ENCODE measurements around the gene CCSER2.
A peak's percentile ranks its signal among the peaks of the same experiment; 100 is the strongest.

The CCSER2 gene

GRCh38 chr10:84348860-84349259 lies 20.5 kb downstream of the CCSER2 start:
- DNase-seq: no peak

GRCh38 chr10:84352251-84352842 lies 24.0 kb downstream of the CCSER2 start:
- DNase-seq: peak; percentile 17

GRCh38 chr10:84353052-84353803 lies 24.8 kb downstream of the CCSER2 start:
- DNase-seq: no peak

DNA sequence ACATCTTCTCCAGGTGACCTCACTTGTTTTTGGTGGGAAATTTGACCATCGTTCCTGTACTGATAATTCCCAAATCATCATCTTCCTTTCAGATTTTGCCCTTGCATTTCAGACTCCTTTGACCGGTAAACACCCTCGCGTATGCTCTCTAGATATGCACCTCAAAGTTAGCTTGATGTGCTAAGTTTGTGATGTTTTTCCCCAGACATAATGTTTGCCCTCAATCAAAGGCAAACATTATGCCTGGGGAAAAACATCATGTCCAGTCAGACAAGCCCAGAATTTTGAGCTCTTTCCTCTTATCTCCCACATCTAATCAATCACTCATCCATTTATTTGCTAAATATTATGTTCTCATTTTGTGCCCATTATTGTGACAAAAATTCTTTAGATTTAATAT lies 26.2 kb downstream of the CCSER2 start:
- no peak for DNase-seq

- no peak for DNase-seq
Observed at GRCh38 chr10:84355106-84355505, 26.7 kb downstream of the CCSER2 start.

- DNase-seq: no peak
Observed at GRCh38 chr10:84356928-84357327, 28.5 kb downstream of the CCSER2 start.

GRCh38 chr10:84358743-84359142 lies 30.4 kb downstream of the CCSER2 start:
- DNase-seq: no peak

DNA sequence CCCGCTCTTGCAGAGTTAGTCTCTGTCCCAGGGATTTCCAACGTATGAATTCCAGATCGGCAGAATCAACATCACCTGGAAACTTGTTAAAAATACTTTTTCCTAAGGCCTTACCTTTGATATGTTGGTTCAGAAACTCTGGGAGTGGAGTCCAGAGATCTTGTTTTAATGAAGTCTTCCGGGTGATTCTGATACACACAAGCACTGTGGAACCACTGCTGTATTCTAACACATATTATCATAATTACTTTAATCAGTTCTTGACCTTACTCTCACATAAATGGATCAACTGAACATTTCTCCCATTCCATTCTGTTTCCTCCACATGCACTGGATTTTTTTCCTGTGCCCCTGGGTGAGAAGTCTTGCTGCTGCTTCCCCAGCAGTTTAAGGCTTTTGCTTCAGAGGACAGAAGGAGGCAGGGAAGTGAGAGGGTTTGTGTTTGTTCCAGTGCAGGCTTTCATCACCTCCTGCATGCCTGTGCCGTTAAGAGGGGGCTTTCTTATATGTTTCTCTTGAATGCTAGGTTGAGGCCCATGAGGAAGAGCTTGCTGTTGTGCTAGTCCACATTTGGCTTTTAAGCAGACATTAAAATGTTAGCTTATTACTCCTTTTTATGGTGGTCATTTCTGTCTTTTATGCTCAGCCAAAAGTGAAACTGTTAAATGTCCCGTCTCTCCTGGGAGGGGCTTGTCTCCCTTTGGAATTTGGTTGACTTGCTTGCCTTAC lies 32.4 kb downstream of the CCSER2 start:
- peak; percentile 8 for DNase-seq

DNA sequence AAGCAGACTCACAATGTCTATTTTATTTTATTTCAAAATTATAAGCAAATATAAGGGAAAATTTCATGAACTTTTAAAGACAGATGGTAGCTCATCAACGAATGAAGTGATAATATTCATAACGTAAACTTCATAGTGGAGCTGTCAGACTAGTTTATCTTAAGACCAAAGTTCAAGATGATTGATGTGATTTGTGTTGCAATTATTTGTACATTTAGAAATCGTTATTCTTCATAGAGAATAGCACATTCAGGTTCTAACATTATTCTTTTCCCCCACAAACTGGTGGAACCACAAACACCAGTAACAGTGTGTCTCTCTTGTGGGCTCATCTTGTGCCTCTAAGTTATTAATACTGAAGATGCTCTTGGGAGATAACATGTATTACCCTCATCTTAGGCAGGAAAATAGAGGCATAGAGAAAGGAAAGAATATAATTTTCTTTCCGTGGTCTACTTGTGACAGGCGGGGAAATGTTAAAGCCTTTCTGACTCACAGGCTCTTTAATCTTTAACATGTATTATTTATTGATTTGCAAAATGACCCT lies 37.0 kb downstream of the CCSER2 start:
- no peak for DNase-seq

DNA sequence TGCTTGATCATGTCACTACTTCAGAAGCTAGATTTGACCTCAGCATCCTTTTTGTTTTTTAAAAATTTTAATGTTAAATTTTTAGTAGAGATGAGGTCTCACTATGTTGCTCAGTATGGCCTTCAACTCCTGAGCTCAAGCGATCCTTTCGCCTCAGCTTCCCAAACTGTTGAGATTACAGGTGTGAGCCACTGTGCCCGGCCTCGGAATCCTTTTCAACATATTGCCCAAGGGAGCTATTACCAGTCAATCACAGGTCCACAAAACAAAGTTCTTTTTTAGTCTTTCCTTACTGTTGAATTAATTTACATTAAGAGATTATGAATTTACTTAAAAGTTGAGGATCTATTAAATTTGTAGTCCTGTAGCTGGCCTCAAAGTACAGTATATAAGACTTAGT lies 37.7 kb downstream of the CCSER2 start:
- no peak for DNase-seq

DNA sequence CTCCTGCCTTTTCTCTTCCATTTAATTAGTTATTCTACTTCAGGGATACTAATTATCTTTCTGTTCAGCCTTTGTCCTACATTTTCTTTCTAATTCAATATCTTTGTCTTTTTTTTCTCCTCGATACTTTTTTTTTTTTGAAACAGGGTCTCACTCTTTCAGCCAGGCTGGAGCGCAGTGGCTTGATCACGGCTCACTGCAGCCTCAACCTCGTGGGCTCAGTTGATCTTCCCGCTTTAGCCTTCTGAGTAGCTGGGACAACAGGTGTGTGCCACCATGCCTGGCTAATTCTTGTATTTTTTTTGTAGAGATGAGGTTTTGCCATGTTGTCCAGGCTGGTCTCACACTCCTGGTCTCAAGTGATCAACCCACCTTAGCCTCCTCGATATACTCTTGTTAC lies 38.9 kb downstream of the CCSER2 start:
- no peak for DNase-seq

- DNase-seq: no peak
Observed at GRCh38 chr10:84368828-84369227, 40.4 kb downstream of the CCSER2 start.

- no peak for DNase-seq
Observed at GRCh38 chr10:84370283-84370682, 41.9 kb downstream of the CCSER2 start.

- DNase-seq: no peak
Observed at GRCh38 chr10:84371944-84372343, 43.6 kb downstream of the CCSER2 start.

DNA sequence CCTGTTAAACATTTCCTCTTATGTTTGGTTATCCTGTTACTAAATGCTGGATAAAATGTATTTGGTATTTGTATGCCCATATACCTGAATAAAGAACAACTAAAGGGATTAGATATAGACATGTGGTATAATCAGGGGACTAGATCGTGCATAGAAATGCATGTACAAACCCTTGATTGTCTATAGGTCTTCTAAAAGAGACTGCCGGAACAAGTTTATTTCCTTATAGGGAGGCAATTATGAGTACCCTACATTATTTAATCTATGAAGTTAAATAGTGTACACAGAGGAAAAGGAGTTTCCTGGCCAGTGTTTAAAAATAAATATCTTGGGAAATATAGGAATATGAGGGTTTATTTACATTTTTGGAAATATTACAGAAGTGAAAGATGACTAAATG lies 44.6 kb downstream of the CCSER2 start:
- no peak for DNase-seq

GRCh38 chr10:84374455-84374854 lies 46.1 kb downstream of the CCSER2 start:
- DNase-seq: no peak

GRCh38 chr10:84375011-84375410 lies 46.6 kb downstream of the CCSER2 start:
- DNase-seq: peak; percentile 11

- no peak for DNase-seq
Observed at GRCh38 chr10:84375881-84376280, 47.5 kb downstream of the CCSER2 start.

GRCh38 chr10:84388148-84388547 lies 59.8 kb downstream of the CCSER2 start:
- DNase-seq: no peak

GRCh38 chr10:84390364-84390763 lies 62.0 kb downstream of the CCSER2 start:
- no peak for DNase-seq

- no peak for DNase-seq
Observed at GRCh38 chr10:84391326-84391725, 62.9 kb downstream of the CCSER2 start.

DNA sequence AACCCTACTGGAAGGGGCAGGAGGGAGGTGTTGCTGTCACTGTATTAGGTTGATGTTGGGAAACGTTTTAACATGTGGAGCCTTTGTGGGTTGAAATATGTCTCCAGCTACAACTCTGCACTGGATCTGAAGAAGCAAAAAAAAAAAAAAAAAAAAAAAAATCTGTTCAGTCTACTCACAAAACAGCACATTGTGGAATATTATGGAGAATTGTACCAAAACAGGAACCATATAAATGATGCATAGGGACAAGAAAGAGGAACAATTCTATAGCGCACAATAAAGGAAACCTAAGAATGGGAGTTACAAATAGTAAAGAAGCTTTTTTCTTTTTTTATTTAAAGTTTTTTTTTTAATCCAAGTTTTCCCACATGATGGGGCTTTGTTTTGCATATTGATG lies 63.8 kb downstream of the CCSER2 start:
- DNase-seq: no peak

DNA sequence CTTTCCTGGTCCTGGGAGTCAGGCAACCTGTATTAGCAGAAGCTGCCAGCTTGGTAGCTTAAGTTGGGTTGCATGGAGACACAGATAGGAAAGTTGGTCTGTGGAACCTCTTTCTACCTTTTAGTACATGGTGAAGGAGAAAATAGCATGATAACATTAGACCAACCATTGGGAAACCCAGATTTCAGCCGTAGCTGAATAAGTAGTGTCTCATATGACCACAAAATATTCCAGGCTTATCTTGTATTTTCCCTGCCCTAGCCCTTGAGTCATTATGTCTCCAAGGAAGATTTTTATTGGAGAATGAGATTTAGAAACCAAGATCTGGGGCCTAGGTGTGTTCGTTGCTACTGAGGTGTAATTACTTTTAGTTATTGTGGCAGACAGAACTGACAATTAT lies 67.2 kb downstream of the CCSER2 start:
- no peak for DNase-seq

DNA sequence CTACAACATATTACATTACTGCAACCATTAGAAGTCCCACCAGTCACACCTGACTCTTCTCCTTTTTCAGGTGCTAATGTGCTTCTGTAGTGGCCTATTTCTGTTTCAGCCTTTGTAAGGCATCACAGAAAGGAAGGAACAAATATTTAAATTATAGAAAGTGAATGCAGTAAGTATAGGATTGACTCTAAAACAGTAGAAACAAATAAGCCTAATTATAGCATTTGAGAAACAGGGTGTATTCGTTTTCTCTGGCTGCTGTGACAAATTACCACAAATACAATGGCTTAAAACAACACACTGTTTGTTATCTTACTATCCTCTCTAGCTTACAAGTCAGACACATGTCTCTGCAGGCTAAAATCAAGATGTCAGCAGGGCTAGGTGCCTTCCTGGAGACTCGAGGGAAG lies 69.4 kb downstream of the CCSER2 start:
- no peak for DNase-seq

All from GF-D8 (cell line).